ENCODE results near the gene CDC42BPA. TPM values are rescaled to one million over a fixed set of nuclear protein-coding genes. Genes with fewer than 3 reads are reported as not detected.
A peak's percentile ranks its signal among the peaks of the same experiment; 100 is the strongest.

Gene CDC42BPA
- total RNA-seq, 1 experiment from 2014 or later, result 30.1 TPM

GRCh38 chr1:226979517-226980121 lies 338.7 kb downstream of the CDC42BPA start:
- no peak overlapping the region for H3K4me3 Mint-ChIP-seq
- Histone ChIP-seq H3K56ac (ENCODE audit: insufficient read length, low read depth, low read length) (no peak overlapping the region), H2AFZ (ENCODE audit: low read length) (no peak overlapping the region), H3K79me2 (ENCODE audit: insufficient read depth, low read length) (no peaks in the 10 kb centered on the region), H3K9ac (ENCODE audit: extremely low read depth, insufficient read length, low read length) (no peak overlapping the region), H4K91ac (ENCODE audit: insufficient read length, low read depth, low read length) (no peak overlapping the region), H3K27ac (ENCODE audit: insufficient read length, low read depth, low read length) (no peak overlapping the region), H3K79me1 (ENCODE audit: insufficient read depth, low read depth, low read length, poor library complexity, severe bottlenecking) (no peaks in the 10 kb centered on the region), H3K4ac (ENCODE audit: low read depth, low read length) (no peak overlapping the region), H3K9me3 (ENCODE audit: control insufficient read depth, low read depth, low read length) (no peaks in the 10 kb centered on the region), H3K23me2 (ENCODE audit: insufficient read length, low read depth, low read length, poor library complexity, severe bottlenecking) (no peaks in the 10 kb centered on the region), H3T11ph (ENCODE audit: low read length) (no peak overlapping the region), H3K18ac (ENCODE audit: insufficient read length, low read depth, low read length) (no peak overlapping the region), H3K23ac (ENCODE audit: insufficient read length, low read depth, low read length) (no peak overlapping the region), H2BK15ac (ENCODE audit: low read depth, low read length) (no peak overlapping the region), H4K8ac (replicated peaks; ENCODE audit: insufficient read length, low read depth, low read length) (no peak overlapping the region), H3K14ac (ENCODE audit: insufficient read depth, low read length) (no peak overlapping the region), H2BK5ac (ENCODE audit: insufficient read length, low read length) (no peak overlapping the region), H3K4me1 (ENCODE audit: insufficient read depth, low read length) (no peaks in the 10 kb centered on the region), H3K27me3 (ENCODE audit: insufficient read depth, low read length) (no peaks in the 10 kb centered on the region), H4K5ac (ENCODE audit: insufficient read length, low read depth, low read length) (no peak overlapping the region), H2BK20ac (ENCODE audit: low read depth, low read length, poor library complexity, severe bottlenecking) (no peak overlapping the region), H3K4me2 (ENCODE audit: insufficient read depth, insufficient read length, low read length) (no peak overlapping the region), H2BK12ac (ENCODE audit: insufficient read length, low read depth, low read length) (no peak overlapping the region), H2AK5ac (ENCODE audit: insufficient read length, low read length) (no peak overlapping the region), H2BK120ac (ENCODE audit: low read depth, low read length, poor library complexity, severe bottlenecking) (no peak overlapping the region), H4K20me1 (ENCODE audit: control insufficient read depth, insufficient read depth, insufficient read length) (no peaks in the 10 kb centered on the region)
- WGBS (ENCODE audit: extremely low coverage, insufficient read length, low lambda C conversion rate), result no CpG with 5 or more reads among the region's 12 CpGs
- H3K27me3 Mint-ChIP-seq (ENCODE audit: low read depth), result no peaks in the 10 kb centered on the region
- DNase-seq, result no peak
- peak overlapping the region in 1 of 3 experiments; percentile 44; a peak in 1 of 7 replicates for H3K27ac Mint-ChIP-seq
- H3K9me3 Mint-ChIP-seq, result no peaks in the 10 kb centered on the region
- peaks cover 2 to 10% (median 3%) of the 10 kb centered on the region in 3 experiments; a peak in 4 of 7 replicates for H3K36me3 Mint-ChIP-seq (ENCODE audit: insufficient read depth in 1 of 3, low read depth in 3 of 3)
- TF ChIP-seq CTCF (conservative IDR thresholded peaks at IDR 0.05), result no peak
- peaks cover 4 to 5% of the 10 kb centered on the region in 2 experiments; a peak in 3 of 4 replicates for H3K4me1 Mint-ChIP-seq

Data from H9 (cell line).